Skeletal muscle tissue (tissue), 4 donors: ENCODE data around the gene VAMP8. TPM values are rescaled to one million over a fixed set of nuclear protein-coding genes. Genes with fewer than 3 reads are reported as not detected.

Experiments used
- H3K27ac ChIP-seq: one replicate; pipeline ENCODE4 v1.7.0; 2013; ENCODE audit warnings: mild to moderate bottlenecking, low read depth, low read length, inconsistent platforms
- H3K27me3 ChIP-seq, 3 donors: one replicate each; pipeline ENCODE4 v1.7.0; 2013; ENCODE audit warnings: low read length in 3 of 3; ENCODE audit not compliant: control insufficient read depth in 3 of 3, insufficient read depth in 3 of 3
- H3K36me3 ChIP-seq, 3 donors: one replicate each; pipeline ENCODE4 v1.7.0; 2013; ENCODE audit warnings: low read length in 3 of 3; ENCODE audit not compliant: control insufficient read depth in 3 of 3, insufficient read depth in 3 of 3
- H3K4me1 ChIP-seq, 3 donors: one replicate each; pipeline ENCODE4 v1.7.0; 2013; ENCODE audit warnings: low read length in 3 of 3, mild to moderate bottlenecking in 3 of 3; ENCODE audit not compliant: control insufficient read depth in 3 of 3, insufficient read depth in 3 of 3
- H3K4me3 ChIP-seq, 3 donors: one replicate each; pipeline ENCODE4 v1.7.0; 2013; ENCODE audit warnings: low read length in 3 of 3
- H3K9ac ChIP-seq, 3 donors: one replicate each; pipeline ENCODE4 v1.7.0; 2013; ENCODE audit warnings: low read length in 3 of 3, mild to moderate bottlenecking in 3 of 3, moderate library complexity in 2 of 3, low read depth in 1 of 3
- H3K9me3 ChIP-seq, 3 donors: one replicate each; pipeline ENCODE4 v1.7.0; 2013; ENCODE audit warnings: low read length in 3 of 3; ENCODE audit not compliant: control insufficient read depth in 3 of 3
- total RNA-seq: library from RNA; depleted of rRNA; stranded (reverse); fragments of >200 nt; gene quantifications from one replicate; pipeline ENCODE4 v1.2.3, GENCODE V29; 2014
- donor health status: Osteomylitis.

VAMP8 gene
- total RNA-seq, 1 donor from 2014 or later: 4.7 TPM

DNA sequence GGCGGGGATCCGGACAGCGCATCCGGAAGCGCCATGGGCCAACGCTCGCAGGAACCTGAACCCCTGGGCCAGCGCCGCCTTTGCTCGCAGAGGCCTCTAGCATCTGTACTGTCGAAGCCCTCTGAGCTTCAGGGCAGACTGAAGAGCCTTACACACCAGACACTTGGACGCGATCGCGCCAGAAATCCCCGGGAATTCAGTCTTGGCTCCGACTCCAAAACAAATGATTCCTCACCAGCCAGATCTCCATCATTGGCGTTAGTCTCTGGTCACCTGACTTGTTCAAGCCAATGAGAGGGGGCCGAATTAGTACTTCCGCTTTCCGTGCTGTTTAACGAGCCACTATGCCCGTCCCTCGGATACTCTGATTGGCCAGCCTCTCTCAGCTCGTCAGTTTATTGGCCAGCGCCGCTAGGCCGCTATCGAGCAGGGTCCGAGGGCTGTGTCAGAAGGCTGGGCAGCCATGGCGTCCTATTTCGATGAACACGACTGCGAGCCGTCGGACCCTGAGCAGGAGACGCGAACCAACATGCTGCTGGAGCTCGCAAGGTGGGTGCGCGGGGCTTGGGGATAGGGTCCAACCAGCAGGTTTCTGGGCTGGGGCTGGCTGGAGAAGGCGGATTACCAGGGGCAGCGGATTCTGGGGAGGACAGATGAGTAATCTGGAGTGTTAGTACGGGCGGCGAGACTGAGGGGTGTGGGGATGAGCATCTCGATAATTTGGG, 18.1 kb downstream of the VAMP8 start, which contains the start of gene RNF181:
TSS of gene RNF181 (plus strand) at position 445 of the 725 bp plus-strand sequence. CDS start at position 464, 19 bp downstream.
- peak within 1 kb of the TSS; percentile 87 for H3K27ac ChIP-seq
- peak within 1 kb of the TSS; percentile 83 to 99 (median 86) for H3K4me3 ChIP-seq
- peak within 1 kb of the TSS; percentile 97 to 99 (median 97) for H3K9ac ChIP-seq
- peaks cover 49 to 66% (median 57%) of the 10 kb centered on the region in 3 donors for H3K4me1 ChIP-seq
- peaks cover 37 to 41% (median 37%) of the 10 kb centered on the region in 3 donors for H3K36me3 ChIP-seq
- no peaks in the 10 kb centered on the region for H3K27me3 ChIP-seq
- H3K9me3 ChIP-seq: no peaks in the 10 kb centered on the region

DNA sequence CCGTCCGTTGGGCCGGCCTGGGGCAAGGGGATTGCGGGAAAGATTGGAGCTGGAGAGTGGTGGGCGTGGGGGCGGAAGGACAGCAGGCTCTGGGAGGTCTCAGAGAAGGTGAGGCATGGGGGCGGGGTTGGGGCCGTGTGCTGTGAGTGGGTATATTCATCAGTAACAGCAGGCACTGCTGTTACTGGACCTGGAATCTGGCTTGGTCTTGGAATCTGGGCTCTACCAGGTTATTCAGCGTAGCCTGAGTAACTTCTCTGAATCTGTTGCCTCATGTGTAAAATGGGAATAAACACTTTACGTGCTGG, 18.6 kb downstream of the VAMP8 start:
- no peaks in the 10 kb centered on the region for H3K27me3 ChIP-seq
- H3K4me1 ChIP-seq: peaks cover 48 to 64% (median 55%) of the 10 kb centered on the region in 3 donors
- no peaks in the 10 kb centered on the region for H3K9me3 ChIP-seq
- peak overlapping the region; percentile 87 for H3K27ac ChIP-seq
- H3K4me3 ChIP-seq: peak overlapping the region; percentile 83 to 99 (median 86)
- H3K36me3 ChIP-seq: peaks cover 39 to 46% (median 42%) of the 10 kb centered on the region in 3 donors
- H3K9ac ChIP-seq: peak overlapping the region; percentile 97 to 99 (median 97)

DNA sequence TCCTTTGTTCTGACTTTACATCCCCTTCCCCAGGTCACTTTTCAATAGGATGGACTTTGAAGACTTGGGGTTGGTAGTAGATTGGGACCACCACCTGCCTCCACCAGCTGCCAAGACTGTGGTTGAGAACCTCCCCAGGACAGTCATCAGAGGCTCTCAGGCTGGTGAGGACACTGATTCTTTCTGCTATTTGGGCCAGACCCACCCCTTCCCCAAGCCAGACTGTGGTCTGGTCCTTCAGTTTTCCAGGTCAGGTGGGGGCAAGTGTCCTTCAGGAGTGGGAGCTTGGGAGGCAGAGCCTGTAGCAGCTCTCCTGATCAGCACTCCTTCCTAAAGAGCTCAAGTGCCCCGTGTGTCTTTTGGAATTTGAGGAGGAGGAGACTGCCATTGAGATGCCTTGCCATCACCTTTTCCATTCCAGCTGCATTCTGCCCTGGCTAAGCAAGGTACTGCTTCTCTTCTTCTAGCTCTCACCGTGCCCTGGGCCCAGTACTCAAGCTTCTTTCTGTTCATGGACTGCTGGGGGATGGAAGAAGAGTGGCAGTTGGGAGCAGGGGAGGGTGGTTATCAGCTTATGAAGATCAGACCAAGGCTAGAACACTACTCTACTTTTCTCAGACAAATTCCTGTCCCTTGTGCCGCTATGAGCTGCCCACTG, 19.2 kb downstream of the VAMP8 start:
- peak overlapping the region; percentile 97 to 99 (median 97) for H3K9ac ChIP-seq
- no peaks in the 10 kb centered on the region for H3K27me3 ChIP-seq
- peak overlapping the region; percentile 87 for H3K27ac ChIP-seq
- peaks cover 48 to 64% (median 55%) of the 10 kb centered on the region in 3 donors for H3K4me1 ChIP-seq
- H3K36me3 ChIP-seq: peaks cover 42 to 49% (median 45%) of the 10 kb centered on the region in 3 donors
- no peaks in the 10 kb centered on the region for H3K9me3 ChIP-seq
- peak overlapping the region; percentile 83 to 99 (median 86) for H3K4me3 ChIP-seq

DNA sequence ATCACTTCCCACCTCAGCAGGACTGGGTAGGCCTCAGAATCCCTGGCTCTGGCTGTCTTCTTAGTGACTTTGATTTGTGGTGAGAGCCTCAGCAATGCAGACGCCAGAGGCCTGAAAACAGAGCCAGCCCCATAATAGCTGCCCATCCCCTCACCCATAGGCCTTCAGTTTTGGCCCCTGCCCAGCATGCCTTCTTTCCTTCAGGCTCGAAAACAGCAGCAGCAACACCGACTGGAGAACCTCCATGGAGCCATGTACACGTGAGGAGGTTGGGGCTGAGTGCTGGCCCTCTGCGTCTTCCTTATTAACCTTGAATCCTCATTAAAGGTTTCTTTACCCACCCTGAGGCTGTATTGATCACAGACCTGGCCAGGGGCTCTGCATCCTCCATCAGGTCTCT, 19.9 kb downstream of the VAMP8 start:
- Histone ChIP-seq H3K36me3 (peaks cover 42 to 49% (median 46%) of the 10 kb centered on the region in 3 donors), H3K9me3 (no peaks in the 10 kb centered on the region), H3K4me1 (peaks cover 47 to 63% (median 54%) of the 10 kb centered on the region in 3 donors), H3K27ac (no peak overlapping the region), H3K27me3 (no peaks in the 10 kb centered on the region), H3K4me3 (no peak overlapping the region), H3K9ac (peak overlapping the region in 1 of 3 donors; percentile 3)

DNA sequence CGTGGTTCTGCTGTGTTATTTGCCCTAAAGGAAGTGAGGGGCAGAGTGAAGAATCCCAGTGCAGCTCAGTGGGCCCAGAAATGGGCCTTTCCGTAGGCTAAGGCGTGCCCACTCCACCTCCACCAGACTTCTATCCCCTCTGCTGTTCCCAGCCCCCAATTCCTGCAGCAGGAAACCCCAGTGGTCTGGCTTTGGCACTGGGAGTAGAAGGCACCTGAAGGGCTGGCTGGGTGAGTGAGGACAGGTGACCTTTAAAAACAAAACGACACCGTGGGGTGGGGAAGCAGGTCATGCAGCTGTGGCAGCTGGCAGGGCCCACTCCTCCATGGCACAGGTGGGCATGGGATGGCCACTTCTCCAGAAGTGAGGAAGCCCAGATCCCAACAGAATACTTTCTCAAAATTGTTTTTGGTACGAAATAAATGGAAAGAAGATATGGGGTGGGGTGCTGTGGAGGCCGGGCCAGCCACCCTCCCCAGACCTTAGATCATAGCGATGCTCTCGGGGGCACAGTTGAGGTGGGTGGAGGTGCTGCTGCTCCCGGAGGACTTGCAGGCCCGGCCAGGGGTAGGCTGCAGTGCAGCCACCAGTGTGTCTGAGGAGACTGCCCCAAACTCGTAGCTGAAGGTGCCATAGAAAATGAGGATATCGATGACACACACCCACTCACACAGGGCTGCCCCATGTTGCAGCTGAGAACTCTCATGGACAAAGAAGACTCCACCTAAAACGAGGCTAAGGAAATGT, 21.4 kb downstream of the VAMP8 start:
- no peaks in the 10 kb centered on the region for H3K9me3 ChIP-seq
- peaks cover 46 to 68% (median 48%) of the 10 kb centered on the region in 3 donors for H3K4me1 ChIP-seq
- peaks cover 37 to 42% (median 42%) of the 10 kb centered on the region in 3 donors for H3K36me3 ChIP-seq
- H3K27ac ChIP-seq: no peak overlapping the region
- no peaks in the 10 kb centered on the region for H3K27me3 ChIP-seq
- H3K4me3 ChIP-seq: no peak overlapping the region
- H3K9ac ChIP-seq: peak overlapping the region in 1 of 3 donors; percentile 8

DNA sequence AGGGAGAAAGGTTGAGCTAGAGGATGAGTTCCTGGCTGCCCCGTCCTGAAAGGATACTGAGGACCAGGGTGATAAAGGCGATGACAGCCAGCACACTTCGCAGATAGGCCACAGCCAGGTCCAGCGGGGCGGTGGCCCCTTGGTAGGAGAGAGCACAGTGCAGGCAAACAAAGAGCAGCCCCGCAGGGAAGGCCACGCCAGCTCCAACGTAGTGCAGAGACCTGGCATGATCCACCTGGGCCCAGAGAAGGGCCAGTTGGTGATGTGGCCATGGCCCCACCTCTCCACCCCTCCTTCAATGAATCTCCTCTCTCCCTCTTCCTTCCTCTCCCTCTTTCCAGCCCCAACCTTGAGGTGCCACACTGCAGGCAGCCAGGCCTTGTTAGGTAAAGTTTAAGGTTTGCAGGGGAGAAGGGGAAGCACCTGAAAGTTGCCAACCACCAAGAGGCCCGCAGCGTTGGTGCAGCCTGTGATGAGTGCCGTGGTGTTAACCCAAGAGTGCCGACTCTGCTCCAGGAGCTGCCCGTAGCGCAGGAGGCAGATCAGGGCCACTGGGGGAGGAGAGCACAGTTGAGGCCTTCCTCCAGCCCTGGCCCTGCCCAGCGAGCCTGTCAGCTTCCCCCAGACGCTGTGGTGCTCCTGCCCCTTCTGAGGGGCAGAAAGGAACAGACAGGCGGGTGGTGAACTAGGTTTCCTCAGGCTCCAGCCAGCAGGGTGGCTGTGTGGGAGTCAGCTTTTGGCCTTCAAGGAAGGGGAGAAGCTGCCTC, 22.3 kb downstream of the VAMP8 start:
- Histone ChIP-seq H3K4me3 (no peak overlapping the region), H3K27me3 (no peaks in the 10 kb centered on the region), H3K27ac (no peak overlapping the region), H3K36me3 (peaks cover 37 to 42% (median 42%) of the 10 kb centered on the region in 3 donors), H3K9me3 (no peaks in the 10 kb centered on the region), H3K4me1 (peaks cover 48 to 68% (median 50%) of the 10 kb centered on the region in 3 donors), H3K9ac (peak overlapping the region in 1 of 3 donors; percentile 45)

DNA sequence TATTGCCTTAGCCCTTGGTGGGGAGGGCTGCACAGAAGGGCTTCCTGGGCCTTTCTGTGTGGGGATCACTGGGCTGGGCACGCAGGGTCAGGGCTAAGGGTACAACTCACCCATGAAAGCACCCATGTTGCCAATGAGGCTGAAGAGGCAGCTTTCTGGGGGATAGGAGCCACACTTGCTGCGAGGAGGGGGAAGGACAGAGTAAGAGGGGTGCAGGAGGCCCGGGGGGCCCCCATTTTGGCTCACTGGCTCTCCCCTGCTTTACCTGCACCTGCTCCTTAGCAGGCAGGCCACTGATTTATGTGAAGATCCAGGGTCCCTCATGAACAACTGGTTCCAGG, 22.8 kb downstream of the VAMP8 start:
- Histone ChIP-seq H3K27ac (no peak overlapping the region), H3K9ac (peak overlapping the region in 1 of 3 donors; percentile 97), H3K4me3 (no peak overlapping the region), H3K9me3 (no peaks in the 10 kb centered on the region), H3K27me3 (no peaks in the 10 kb centered on the region), H3K4me1 (peaks cover 49 to 67% (median 49%) of the 10 kb centered on the region in 3 donors), H3K36me3 (peaks cover 37 to 42% (median 42%) of the 10 kb centered on the region in 3 donors)

DNA sequence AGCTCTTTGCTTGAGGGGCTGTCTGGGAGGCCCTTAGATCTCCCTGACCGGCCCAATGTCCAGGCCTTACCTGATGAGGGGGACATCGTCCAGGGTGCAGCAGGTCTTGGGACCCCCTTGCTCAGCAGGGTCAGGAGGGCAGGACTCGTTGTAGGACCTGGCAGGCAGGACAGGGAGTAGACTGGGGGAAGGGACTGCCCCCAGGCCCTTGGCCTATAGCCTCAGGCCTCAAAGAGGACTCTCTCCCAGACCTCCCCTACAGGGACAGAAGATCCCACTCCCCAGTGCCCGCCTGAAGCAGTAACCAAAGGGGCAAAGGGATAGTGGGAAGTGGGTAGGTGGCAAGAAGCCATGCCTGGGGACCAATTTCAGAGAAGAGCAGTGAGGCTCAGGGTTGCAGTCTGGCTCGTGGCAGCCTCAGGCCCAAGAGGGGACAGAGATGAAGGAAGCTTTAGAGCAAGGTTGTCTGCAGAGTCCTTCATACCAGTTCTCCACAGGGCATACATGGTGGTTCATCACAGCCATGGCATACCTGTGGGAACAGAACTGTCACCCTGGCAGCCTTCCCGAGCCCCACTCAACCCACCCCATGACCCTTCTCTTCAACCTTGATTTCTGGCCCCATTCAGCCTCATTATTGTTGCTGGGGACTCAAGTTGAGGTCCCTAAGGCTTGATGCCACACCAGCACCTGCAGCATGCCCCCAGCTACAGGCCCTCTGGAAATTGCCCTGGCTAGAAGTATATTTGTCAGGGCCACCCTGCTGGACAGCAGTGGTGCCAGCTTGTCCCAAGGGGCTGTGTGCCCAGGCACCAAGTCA, 23.8 kb downstream of the VAMP8 start:
- H3K36me3 ChIP-seq: peaks cover 37 to 45% (median 43%) of the 10 kb centered on the region in 3 donors

More for the DNA sequence above, 23.8 kb downstream of the VAMP8 start:
- peak overlapping the region; percentile 82 to 100 (median 97) for H3K4me3 ChIP-seq
- H3K27me3 ChIP-seq: no peaks in the 10 kb centered on the region
- H3K4me1 ChIP-seq: peaks cover 53 to 68% (median 56%) of the 10 kb centered on the region in 3 donors
- peak overlapping the region; percentile 88 for H3K27ac ChIP-seq
- H3K9me3 ChIP-seq: no peaks in the 10 kb centered on the region
- H3K9ac ChIP-seq: peak overlapping the region; percentile 82 to 97 (median 83)
